ENCODE measurements around the gene EDC4. TPM values are rescaled to one million over a fixed set of nuclear protein-coding genes. Genes with fewer than 3 reads are reported as not detected.

EDC4 gene
- total and polyA plus RNA-seq, 9 of the 15 experiments (the other 6 are each of a cell fraction or from before 2014, with no cell fraction given): 1.1 to 131 (median 74.0) TPM

DNA sequence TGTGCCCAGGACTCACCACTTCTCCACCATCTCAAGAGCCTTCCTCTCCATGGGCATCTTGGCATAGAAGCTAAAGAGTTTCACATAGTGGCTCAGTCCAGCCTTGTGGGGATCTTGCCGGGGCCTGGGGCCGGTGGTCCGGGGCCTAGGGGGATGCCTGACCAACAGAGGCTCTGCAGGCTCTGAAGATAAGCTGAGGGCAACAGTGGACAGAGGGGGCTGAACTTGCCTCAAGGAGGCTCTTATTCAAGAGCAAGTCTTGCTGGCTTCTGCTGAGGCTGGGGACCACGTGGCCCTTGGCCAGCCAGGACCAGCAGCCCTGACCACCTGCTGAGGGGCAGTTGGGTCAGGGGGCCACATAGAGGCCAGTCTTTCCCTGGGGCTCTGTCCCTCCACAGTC lies 44.2 kb upstream of the EDC4 start (continued):
- TF ChIP-seq, protein P1, sequence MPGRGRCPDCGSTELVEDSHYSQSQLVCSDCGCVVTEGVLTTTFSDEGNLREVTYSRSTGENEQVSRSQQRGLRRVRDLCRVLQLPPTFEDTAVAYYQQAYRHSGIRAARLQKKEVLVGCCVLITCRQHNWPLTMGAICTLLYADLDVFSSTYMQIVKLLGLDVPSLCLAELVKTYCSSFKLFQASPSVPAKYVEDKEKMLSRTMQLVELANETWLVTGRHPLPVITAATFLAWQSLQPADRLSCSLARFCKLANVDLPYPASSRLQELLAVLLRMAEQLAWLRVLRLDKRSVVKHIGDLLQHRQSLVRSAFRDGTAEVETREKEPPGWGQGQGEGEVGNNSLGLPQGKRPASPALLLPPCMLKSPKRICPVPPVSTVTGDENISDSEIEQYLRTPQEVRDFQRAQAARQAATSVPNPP (IDR thresholded peaks at IDR 0.05; ENCODE audit: borderline replicate concordance, insufficient read depth, insufficient read length): no peak
- TF ChIP-seq JUNB (CRISPR knock-in tag; conservative IDR thresholded peaks at IDR 0.05) (no peak), POU5F1 (IDR thresholded peaks at IDR 0.05; ENCODE audit: borderline replicate concordance, low read depth, low read length, partially characterized antibody) (no peak), OTX1 (CRISPR knock-in tag; IDR thresholded peaks at IDR 0.05) (no peak)
- TF ChIP-seq, protein P2, sequence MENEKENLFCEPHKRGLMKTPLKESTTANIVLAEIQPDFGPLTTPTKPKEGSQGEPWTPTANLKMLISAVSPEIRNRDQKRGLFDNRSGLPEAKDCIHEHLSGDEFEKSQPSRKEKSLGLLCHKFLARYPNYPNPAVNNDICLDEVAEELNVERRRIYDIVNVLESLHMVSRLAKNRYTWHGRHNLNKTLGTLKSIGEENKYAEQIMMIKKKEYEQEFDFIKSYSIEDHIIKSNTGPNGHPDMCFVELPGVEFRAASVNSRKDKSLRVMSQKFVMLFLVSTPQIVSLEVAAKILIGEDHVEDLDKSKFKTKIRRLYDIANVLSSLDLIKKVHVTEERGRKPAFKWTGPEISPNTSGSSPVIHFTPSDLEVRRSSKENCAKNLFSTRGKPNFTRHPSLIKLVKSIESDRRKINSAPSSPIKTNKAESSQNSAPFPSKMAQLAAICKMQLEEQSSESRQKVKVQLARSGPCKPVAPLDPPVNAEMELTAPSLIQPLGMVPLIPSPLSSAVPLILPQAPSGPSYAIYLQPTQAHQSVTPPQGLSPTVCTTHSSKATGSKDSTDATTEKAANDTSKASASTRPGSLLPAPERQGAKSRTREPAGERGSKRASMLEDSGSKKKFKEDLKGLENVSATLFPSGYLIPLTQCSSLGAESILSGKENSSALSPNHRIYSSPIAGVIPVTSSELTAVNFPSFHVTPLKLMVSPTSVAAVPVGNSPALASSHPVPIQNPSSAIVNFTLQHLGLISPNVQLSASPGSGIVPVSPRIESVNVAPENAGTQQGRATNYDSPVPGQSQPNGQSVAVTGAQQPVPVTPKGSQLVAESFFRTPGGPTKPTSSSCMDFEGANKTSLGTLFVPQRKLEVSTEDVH (IDR thresholded peaks at IDR 0.05; ENCODE audit: low read depth, partially characterized antibody): no peak

DNA sequence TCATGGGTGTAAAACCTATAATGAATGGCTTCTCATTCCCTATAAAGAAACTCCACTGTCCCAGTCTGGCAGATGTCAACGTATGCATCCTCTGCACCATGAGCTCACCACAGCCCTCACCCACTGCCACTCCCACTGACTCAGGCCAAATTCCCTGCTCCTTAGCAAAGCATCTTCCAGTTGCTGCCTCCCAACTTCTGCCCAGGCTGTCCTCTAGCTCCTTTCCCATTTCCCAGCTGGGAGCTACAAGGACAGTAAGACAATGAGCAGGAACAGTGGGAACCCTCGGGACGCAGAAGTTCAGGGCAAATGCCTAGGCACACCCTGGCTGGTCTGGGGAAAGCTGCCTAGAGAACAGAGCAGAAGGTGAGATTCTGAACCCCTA lies 39.8 kb upstream of the EDC4 start:
- peaks cover 44% of the 10 kb centered on the region; the same call in 2 of the 3 replicates for H3K36me3 ChIP-seq (ENCODE audit: control insufficient read depth, insufficient read depth, low read length)
- DNase-seq (ENCODE audit: extremely low read depth in 1 of 4, low spot score in 3 of 4) (peak in 2 of 4 experiments; percentile 38 to 43), ATAC-seq (peak; percentile 54), FAIRE-seq (peak; percentile 64)
- in situ Hi-C loops (cut with MboI): no loop called here
- no peaks in the 10 kb centered on the region for H3K9me3 ChIP-seq (replicated peaks; ENCODE audit: control insufficient read depth, insufficient read depth, low read depth, low read length)
- POLR2A ChIA-PET: interaction anchor here (0.6 to 3.9 kb wide), 5 partner anchors 8 to 159 kb away, joined by 3 to 19 read pairs (median 5); partner anchors contain the start of genes RANBP10 and TSNAXIP1
- peak overlapping the region; percentile 67 for H3K4me3 ChIP-seq
- no peaks in the 10 kb centered on the region for H3K27me3 ChIP-seq (ENCODE audit: control insufficient read depth in 2 of 2, insufficient read depth in 2 of 2, low read length in 2 of 2)
- peak overlapping the region; percentile 68 for H3K27ac ChIP-seq (ENCODE audit: extremely low read depth, low read depth, low read length)
- H2AFZ ChIP-seq (ENCODE audit: low read depth, low read length): peak overlapping the region; percentile 98
- CTCF ChIA-PET (ENCODE audit: low intra/inter-chr PET ratio): no interaction called here
- WGBS (ENCODE audit: insufficient coverage, low coverage, missing lambda C conversion rate): 0% methylated on average over 3 of the region's 3 CpGs
- intact Hi-C loops (cut with micrococcal nuclease): no loop called here
- H4K20me1 ChIP-seq (replicated peaks; ENCODE audit: control insufficient read depth, insufficient read depth, low read length): no peaks in the 10 kb centered on the region; the same call in 1 of the 2 replicates
- no peaks in the 10 kb centered on the region for H3K9me1 ChIP-seq (ENCODE audit: control insufficient read depth, insufficient read depth, low read length)
- peaks cover 17% of the 10 kb centered on the region for H3K79me2 ChIP-seq (ENCODE audit: control insufficient read depth, insufficient read depth, low read length)
- no TSS peak for BruUV-seq (replicated peaks)
- H3K4me1 ChIP-seq (replicated peaks in 1 of 2; ENCODE audit: control insufficient read depth in 2 of 2, insufficient read depth in 2 of 2, low read length in 2 of 2): peaks cover 11 to 24% of the 10 kb centered on the region in 2 experiments; a peak in 4 of 5 replicates
- peak overlapping the region; percentile 93 for H3K4me2 ChIP-seq (ENCODE audit: insufficient read depth, low read length)
- peak overlapping the region; percentile 87 to 96 for H3K9ac ChIP-seq (ENCODE audit: insufficient read depth in 1 of 2, low read depth in 2 of 2, low read length in 2 of 2)
- TF ChIP-seq, protein P3, sequence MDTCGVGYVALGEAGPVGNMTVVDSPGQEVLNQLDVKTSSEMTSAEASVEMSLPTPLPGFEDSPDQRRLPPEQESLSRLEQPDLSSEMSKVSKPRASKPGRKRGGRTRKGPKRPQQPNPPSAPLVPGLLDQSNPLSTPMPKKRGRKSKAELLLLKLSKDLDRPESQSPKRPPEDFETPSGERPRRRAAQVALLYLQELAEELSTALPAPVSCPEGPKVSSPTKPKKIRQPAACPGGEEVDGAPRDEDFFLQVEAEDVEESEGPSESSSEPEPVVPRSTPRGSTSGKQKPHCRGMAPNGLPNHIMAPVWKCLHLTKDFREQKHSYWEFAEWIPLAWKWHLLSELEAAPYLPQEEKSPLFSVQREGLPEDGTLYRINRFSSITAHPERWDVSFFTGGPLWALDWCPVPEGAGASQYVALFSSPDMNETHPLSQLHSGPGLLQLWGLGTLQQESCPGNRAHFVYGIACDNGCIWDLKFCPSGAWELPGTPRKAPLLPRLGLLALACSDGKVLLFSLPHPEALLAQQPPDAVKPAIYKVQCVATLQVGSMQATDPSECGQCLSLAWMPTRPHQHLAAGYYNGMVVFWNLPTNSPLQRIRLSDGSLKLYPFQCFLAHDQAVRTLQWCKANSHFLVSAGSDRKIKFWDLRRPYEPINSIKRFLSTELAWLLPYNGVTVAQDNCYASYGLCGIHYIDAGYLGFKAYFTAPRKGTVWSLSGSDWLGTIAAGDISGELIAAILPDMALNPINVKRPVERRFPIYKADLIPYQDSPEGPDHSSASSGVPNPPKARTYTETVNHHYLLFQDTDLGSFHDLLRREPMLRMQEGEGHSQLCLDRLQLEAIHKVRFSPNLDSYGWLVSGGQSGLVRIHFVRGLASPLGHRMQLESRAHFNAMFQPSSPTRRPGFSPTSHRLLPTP (IDR thresholded peaks at IDR 0.05; ENCODE audit: borderline replicate concordance, extremely low read depth, insufficient read length): no peak
- TF ChIP-seq HDGF (IDR thresholded peaks at IDR 0.05) (0 out of 2 replicates have a peak, but pooled peaks have one; percentile 43), SIN3A (IDR thresholded peaks at IDR 0.05; ENCODE audit: borderline replicate concordance in 2 of 2, control insufficient read depth in 1 of 2, low read depth in 2 of 2, low read length in 2 of 2) (peak in 1 of 2 experiments; percentile 37; a peak in 1 of 4 replicates), NRF1 (conservative IDR thresholded peaks at IDR 0.05 in 1 of 2, IDR thresholded peaks at IDR 0.05 in 1 of 2) (no peak), PML (IDR thresholded peaks at IDR 0.05; ENCODE audit: low read length) (no peak)
- TF ChIP-seq, protein P4, sequence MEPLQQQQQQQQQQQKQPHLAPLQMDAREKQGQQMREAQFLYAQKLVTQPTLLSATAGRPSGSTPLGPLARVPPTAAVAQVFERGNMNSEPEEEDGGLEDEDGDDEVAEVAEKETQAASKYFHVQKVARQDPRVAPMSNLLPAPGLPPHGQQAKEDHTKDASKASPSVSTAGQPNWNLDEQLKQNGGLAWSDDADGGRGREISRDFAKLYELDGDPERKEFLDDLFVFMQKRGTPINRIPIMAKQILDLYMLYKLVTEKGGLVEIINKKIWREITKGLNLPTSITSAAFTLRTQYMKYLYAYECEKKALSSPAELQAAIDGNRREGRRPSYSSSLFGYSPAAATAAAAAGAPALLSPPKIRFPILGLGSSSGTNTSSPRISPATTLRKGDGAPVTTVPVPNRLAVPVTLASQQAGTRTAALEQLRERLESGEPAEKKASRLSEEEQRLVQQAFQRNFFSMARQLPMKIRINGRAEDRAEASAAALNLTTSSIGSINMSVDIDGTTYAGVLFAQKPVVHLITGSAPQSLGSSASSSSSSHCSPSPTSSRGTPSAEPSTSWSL (CRISPR knock-in tag; IDR thresholded peaks at IDR 0.05; ENCODE audit: borderline replicate concordance): 0 out of 2 replicates have a peak, but pooled peaks have one; percentile 11
